Cardiac septum (tissue), 1 donor: ENCODE measurements around the gene ST7. TPM values are rescaled to one million over a fixed set of nuclear protein-coding genes. Genes with fewer than 3 reads are reported as not detected.

Experiments
- DNase-seq: peaks from one replicate; pipeline ENCODE4 v3.0.0-alpha.2; 2020; ENCODE audit warnings: low spot score
- intact Hi-C: fragments of 100-400 bp; cut with DNase I; formaldehyde crosslinking; loops from one replicate; pipeline ENCODE4 v1.14.0; 2022
- total RNA-seq: library from RNA; stranded (reverse); fragmentation: NEBNext Ultra II Directional; extraction: Animal tissue kit (Norgen Biotek cat#: 25700); gene quantifications from one replicate; pipeline ENCODE4 v1.2.1, GENCODE V29; 2021
- donor health status: DM: no; HTN: no; CAD: no.

Gene ST7
- total RNA-seq, 1 donor from 2014 or later = 23.4 TPM

DNA sequence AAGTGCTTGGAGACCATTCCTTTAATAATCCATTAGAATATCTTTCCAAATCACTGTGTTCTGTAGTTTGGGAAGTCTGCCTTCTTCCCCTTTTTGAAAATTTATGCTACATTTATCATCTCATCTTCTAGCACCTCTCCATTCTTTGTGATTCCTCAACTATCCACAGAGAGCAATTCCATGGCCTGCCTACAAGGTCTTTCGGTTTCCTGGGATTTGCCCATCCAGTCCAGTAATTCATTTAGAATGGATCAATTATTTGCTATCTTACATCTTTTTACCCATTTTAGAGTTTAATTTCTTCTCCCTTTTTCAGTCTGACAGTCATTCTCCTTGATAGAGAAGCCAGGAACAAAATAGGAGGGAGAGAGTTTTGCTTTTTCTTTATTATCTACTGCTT, 179.8 kb downstream of the ST7 start:
- no peak for DNase-seq
- intact Hi-C loops = no loop called here

DNA sequence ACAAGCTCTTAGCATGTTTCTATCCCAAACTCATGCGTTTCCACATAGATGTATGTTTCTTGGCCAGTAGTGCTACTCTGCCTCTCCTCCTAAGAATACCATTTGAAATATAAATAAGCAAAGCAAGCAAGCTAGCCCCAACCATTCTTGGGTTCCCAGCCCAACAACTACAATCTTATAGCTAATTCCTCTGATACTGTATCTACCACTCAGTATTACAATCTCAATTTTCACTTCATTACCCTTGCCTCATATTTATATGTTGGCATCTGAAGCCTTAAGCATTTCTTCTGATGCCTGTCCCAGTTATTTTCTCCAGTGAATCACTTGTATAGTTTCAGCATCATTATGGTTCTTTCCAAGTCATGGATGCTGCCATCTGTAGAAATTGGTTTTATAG, 181.1 kb downstream of the ST7 start:
- intact Hi-C loops = no loop called here
- no peak for DNase-seq

DNA sequence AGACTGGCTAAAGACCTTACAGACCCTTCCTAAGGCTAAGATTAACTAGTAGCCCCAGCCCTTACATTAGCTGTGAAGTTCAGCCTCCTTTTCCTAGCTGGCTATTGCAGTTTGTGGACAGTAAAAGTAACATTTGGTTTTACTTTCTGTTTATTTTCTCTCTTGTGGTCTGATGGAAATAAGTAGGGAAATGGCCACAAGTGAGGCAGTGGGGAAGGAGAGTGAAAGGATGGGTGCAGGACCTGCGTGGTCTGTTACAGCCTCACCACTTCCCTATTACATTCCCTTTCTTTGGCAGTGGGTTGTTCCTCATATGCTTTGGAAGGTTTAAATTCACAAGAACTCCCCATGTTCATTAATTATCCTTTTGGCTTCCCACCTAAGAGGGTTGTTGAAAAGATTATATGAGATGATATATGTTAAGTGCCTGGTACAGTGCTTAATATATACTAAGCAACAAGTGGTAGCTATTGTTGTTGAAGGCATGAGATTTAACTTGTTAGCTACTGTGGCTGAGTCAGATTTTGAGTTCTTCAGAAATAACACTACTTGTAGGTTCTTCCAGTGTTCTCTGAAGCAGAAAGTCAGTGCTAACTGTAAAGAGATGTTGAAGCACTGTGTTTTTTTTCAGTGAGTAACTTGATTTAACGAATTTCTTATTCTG, 181.7 kb downstream of the ST7 start:
- intact Hi-C loops = no loop called here

DNA sequence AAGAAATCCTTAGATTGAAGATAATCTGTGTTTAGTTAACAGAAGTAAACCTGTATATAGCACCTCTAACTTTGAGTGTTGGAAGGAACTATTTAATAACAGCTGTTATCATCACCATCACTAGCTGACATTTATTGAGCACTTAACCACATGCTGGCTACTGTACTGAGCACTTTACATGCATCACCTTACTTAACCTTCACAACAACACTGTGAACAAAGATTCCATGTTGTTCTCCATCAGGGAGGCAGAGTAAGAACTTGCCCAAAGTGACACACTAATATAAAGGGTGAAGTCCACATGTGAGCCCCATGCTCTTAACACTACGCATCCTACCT, 182.2 kb downstream of the ST7 start:
- intact Hi-C loops = no loop called here

More for the DNA sequence above, 181.7 kb downstream of the ST7 start:
- DNase-seq = no peak

DNA sequence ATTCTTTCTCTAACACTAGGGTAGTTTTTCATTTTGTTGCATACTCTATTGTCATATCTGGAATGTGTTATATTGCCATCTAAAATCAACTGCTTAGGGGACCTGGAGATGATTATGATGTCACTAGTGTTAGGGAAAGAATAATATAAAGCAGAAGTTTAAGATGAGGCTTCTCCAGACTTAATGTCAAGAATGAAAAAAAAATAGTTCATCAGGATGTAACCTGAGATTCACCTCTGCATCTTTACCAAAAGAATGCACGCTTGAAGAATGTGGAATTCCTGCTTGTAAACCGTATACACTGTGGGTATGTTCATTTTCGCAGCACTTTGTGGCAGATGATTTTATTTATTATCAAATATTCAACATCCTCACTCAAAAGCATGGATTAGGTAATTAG, 184.6 kb downstream of the ST7 start:
- no peak for DNase-seq
- intact Hi-C loops = no loop called here

More for the DNA sequence above, 182.2 kb downstream of the ST7 start:
- DNase-seq = no peak

DNA sequence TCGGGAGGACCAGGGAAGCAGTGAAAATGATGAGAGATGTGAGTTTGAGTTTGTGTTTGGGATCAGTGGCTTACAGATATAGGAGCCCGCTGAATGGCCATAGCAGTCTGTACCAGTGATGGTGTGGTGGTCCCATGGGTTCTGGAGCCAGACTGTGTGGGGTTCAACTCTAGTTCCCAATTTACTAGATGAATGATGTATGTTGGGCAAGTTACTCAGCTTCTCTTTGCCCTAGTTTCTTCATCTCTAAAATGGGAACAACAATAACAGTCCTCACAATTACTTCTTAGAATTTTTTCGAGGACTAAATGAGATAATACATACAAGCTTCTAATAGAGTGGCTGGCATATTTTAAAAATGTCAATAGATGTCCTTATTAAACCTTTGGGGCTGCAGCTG, 185.2 kb downstream of the ST7 start:
- intact Hi-C loops = no loop called here
- no peak for DNase-seq

DNA sequence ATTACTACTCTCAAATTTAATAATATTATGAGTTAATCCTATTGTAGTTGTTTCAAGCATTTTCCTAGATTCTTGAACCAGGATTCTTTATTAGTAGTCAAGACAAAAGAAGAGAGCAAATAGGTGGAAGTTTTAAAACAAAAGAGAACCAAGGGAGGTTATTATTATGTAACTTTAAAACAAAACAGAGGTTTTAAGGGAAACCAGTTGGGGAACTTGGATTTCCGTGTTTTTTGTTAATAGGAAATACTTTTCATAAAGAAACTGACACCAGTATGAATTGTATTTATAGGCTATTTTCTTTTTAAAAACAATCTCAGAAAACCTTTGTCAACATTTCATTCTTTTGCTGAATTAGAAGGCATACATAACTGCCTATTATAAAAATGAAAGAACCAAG, 185.7 kb downstream of the ST7 start:
- intact Hi-C loops = no loop called here
- no peak for DNase-seq

DNA sequence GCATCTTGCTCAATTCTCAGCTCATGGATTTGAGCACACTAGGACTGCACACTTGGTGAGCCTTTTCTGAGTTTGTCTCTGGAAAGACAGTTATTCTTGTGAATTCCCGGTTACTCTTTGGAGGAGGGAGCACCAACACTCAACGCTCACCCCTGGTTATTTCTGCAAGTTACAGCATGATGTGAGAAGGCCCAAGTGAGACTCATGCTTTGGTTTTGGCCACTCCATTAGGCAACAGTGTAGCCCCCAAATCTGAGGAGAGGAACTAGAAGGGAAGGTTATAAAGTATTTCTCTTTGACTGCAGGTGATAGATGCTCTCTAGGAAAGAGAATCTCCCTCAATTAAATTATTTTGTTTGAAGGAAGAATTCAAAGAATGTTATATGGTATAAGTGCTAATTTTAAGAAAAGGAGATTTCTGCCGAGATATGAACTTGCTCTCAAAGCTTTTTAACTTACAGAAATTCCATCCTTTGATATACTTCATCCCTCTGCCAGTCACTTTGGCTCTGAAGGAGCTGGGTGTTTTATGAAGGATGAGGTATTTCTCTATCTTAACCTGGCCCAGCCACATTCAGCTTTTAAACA, 186.2 kb downstream of the ST7 start:
- intact Hi-C loops = no loop called here
- DNase-seq = no peak

DNA sequence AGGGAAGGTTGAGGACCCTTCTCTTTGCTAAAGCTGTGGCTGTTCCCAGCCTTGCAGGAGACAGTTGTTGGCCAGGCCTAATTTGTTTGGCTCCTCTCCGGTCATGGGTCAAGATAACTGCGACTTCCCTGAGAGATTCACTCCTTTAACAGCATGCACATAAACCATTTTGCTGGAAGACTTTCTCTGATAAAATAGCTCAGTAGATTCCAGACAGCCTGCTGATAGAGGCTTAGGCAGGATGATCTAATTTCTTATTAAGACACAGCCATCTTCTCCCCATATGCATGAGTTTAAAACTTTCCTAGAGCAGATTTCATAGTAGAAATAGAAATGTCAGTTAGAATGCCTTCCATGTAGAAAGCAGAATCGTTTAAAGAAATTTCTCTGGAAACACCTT, 187.6 kb downstream of the ST7 start:
- intact Hi-C loops = no loop called here
- no peak for DNase-seq

DNA sequence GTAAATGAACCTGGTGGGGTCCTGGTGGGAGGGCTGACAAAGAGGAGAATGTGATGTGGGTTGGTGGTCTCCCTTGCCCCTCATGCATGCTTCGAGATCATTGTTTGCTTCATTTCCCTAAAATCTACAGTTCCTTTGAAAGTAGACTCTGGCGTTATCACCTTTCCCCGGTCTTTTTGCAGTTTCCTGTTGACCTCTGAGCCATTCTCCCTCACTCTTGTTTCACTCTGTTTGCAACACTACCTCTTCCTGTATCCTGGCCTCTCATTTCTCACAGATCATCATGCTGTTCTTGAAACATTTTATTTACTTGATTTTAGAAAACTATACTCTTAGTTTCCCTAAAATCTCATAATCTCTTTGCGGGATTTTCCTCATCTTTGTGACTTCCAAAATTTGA, 189.8 kb downstream of the ST7 start:
- DNase-seq = no peak
- intact Hi-C loops = no loop called here

DNA sequence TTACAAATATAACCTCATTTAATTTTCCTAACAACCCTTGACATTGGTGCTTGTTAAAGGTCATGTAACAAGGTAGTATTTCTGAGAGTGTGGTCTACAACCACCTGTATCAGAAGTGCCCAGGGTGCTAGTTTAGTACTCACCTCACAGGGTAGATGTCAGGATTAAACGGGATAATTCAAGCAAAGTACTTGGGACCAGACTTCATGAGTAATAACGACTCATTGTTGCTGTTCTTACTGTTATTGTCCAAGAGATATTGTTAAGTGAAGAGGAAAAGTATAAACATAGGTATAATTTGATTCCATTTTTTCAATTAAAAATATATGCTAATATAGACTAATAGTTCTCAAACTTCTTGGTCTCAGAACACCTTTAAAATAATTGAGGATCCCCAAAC, 190.3 kb downstream of the ST7 start:
- DNase-seq = no peak

DNA sequence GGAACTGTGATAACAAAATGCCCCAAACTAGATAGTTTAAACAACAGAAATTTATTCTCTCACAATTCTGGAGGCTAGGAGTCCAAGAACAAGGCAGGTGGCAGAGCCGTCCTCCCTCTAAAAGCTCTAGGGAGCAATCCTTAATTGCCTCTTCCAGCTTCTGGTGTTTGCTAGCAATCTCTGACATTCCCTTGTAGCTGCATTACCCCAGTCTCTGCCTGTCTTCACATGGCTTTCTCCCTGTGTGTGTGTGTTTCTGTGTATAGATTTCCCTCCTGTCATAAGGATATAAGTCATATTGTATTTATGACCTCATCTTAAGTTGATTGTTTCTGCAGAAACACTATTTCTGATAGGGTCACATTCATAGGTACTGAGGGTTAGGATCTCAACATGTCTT, 192.0 kb downstream of the ST7 start:
- intact Hi-C loops = no loop called here
- DNase-seq = no peak

More for the DNA sequence above, 190.3 kb downstream of the ST7 start:
- intact Hi-C loops = no loop called here

DNA sequence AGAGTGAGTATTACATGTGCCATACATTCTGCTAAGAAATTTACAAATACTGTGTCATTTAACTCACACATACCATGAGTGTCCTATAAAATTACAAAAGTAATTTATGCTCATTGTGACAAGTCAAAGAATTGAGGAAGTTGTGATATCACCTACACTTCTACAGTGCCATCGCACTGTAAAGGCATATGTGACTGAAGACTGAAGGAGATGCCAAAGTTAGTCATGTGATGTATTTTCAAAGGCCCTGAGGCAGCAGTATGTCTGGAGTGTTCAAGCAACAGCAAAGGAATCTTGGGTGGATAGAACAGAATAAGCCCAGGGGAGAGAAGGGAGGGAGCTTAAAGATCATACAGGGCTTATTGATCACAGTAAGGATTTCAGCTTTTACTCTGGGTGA, 192.8 kb downstream of the ST7 start:
- intact Hi-C loops = no loop called here
- DNase-seq = no peak

DNA sequence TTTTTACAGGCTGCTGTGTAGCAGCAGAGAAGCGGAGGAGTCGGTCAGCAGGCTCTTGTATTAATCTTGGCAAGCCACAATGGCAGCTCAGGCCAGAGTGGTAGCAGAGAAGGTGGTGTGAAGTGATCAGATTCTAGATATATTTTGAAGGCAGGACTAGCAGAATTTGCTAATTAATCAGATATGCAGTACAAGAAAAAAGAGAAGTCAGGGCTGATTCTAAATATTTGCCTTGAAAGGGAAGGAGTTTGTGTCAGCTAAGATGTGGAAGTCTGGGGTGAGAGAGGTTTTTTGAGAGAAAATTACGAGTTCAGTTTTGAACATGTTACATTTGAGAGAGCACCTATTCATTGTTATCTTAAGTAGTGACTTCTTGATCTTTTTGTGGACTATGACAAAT, 193.2 kb downstream of the ST7 start:
- intact Hi-C loops = no loop called here
- DNase-seq = no peak

DNA sequence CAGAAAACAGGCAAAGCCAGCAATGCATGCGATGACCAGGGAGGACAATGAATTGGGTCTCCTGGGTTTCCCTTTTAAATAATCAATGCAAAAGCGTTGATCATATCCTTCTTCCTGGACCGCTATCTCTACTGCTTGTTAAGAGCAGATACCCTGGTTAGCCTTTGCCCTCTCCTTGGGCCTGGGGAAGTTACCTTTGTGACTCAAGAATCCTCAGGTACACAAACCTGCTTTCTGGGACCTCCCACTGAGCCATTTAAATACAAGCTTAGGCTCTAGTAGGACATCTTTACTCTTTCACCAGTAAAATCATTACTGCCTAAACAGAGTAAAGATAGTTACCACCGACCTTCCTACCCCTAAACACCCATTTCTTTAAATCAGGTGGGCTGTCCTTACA, 195.7 kb downstream of the ST7 start:
- no peak for DNase-seq
- intact Hi-C loops = no loop called here

DNA sequence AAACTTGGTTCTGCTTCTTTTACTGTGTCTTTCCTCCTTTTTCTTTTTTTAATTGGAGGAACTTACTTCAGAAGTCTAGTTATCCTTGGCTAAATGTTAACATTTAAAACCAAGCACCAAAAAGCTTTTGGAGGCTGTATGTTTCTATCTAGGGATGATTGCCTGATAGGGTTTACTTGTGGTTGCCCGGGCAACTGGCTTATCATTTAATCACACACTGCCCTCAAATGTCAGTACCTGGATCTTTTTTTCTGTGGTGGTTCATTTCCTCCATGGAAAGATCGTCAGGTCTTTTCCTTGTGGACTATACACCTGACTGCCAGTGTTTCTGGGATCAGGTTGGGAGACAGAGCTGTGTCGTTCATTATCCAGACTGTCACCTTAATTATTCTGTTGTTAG, 196.4 kb downstream of the ST7 start:
- DNase-seq = no peak
- intact Hi-C loops = no loop called here

DNA sequence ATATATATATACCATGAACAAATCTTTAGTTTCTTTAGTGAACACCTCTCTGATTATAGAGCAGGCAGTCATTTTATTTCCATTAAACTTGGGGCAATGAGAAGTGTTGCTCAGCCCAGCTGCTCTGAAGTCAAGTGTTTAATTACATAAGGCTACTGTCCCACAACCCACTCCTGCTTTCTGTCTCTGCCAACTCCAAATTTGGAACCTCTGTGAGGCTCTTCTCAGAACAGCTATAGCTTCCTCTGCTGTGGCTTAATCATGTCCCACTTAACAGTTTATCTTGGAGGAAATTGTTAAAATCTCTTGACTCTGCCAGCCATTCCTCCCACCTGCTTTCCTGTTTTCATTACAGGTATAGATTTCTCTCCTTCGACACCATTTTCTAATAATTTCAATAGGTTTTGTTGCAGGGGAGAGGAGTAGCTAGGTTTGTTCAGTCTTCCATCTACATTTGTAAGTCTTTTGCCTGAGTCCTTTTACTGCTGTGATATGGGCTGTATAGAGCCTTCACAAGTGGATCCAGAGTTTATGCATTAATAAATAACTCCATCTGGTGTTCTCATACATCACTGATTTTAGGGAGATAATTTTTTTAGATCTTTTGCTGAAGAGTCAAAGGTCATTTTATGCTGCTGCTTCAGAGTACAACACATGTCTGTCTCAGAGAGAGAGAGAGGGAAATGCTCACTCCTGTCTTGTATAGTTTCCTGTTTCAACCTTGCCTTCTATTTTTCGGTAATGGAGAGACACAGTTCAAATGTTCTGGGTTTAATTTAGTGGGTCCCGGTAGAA, 199.1 kb downstream of the ST7 start:
- intact Hi-C loops = no loop called here
- DNase-seq = no peak

DNA sequence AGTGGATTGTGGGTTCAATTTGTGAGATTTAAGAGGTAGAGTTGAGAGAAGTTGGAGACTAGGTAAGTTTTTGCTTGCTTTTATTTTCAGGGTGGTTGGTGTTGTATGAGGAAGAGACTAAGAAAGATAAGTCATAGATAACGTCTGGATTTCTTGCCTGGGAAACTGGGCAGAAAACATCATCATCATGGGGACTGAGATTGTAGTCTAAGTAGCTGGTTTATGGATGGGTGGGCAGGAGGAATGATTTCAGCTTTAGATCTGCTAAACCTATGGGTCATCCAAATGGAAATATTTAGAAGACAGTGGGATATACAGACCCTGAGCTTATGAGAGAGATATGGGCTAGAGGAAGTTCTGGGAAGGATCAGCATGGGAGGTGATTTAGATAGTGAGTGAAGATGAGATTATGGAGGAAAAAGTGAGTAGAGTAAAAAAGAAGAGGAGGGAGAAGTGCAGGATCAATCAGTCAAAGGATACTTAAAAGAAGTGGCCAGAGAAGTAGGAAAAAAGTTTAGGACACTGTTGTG, 199.8 kb downstream of the ST7 start:
- intact Hi-C loops = no loop called here

DNA sequence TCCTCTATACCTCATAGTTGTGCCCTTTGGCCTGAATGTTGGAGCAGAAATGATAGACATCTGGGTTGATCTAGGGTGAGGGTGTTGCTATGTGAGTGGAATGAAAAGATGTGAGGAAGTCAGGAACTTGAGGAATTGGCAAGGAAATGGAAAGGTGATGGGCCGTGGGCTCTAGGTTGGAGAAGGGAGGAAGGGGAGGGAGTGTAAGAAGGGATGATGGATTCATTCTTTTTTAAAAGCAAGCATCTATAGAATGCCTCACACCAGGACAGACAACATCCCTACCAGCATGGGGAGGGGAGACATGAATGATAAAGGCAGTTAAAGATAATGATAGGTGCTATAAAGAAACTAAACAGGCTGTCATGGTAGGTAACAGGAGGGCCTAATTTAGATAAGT, 201.4 kb downstream of the ST7 start:
- DNase-seq = no peak
- intact Hi-C loops = no loop called here

More for the DNA sequence above, 199.8 kb downstream of the ST7 start:
- no peak for DNase-seq

DNA sequence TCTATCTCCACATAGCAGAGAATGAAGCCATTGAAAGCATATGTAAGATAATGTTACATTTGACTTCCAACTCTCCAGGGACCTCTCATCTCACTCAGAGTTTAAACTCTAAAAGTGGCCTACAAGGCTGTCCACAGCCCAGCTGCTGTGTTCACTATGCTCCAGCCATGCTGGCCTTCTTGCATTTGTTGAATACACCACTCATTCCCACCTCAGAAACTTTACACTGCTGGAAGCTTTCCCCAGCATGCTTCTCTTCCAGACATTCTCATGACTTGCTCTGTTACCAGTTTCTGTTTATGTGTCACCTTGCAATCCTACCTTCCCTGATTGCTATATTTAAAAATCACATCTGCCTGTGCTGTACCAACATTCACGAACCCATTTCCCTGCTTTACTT, 202.4 kb downstream of the ST7 start:
- no peak for DNase-seq
- intact Hi-C loops = no loop called here
